Keratinocyte (primary cell): ENCODE measurements around the gene ZNF217. TPM values are rescaled to one million over a fixed set of nuclear protein-coding genes. Genes with fewer than 3 reads are reported as not detected.
"Not testable (repeated sequence)": the region's sequence is repeated elsewhere in the genome, so short reads cannot be mapped to it uniquely, and the experiment has no call there.

Source experiments
- DNase-seq: peaks from one replicate; pipeline ENCODE4 v3.0.0-alpha.2; 2011; ENCODE audit warnings: low read depth, missing footprints, low spot score
- FAIRE-seq: peaks from 2 replicates; lab custom pipeline; 2011; peaks lifted over from hg19 to GRCh38; lab: Jason Lieb, UNC
- H2AFZ ChIP-seq: 2 replicates; pipeline ENCODE4 v1.6.0; 2012; ENCODE audit warnings: low read length, control low read depth, inconsistent platforms; ENCODE audit not compliant: control insufficient read depth
- H3K27ac ChIP-seq: 2 replicates; pipeline ENCODE4 v1.5.1; 2011; ENCODE audit warnings: low read length; ENCODE audit not compliant: control insufficient read depth, insufficient read depth
- H3K27me3 ChIP-seq: 3 replicates; pipeline ENCODE4 v1.6.0; 2011; ENCODE audit warnings: low read length; ENCODE audit not compliant: control insufficient read depth, insufficient read depth; ENCODE audit errors: extremely low read depth
- H3K36me3 ChIP-seq, 2 experiments: 2 replicates in 1 of 2; 3 replicates in 1 of 2; pipeline ENCODE4 v1.5.1; 2011; ENCODE audit warnings: low read length in 2 of 2, mild to moderate bottlenecking in 1 of 2; ENCODE audit not compliant: control insufficient read depth in 2 of 2, insufficient read depth in 2 of 2; ENCODE audit errors: extremely low read depth in 1 of 2
- H3K4me1 ChIP-seq: 3 replicates; pipeline ENCODE4 v1.5.1; 2011; ENCODE audit warnings: low read length; ENCODE audit not compliant: control insufficient read depth, insufficient read depth; ENCODE audit errors: extremely low read depth
- H3K4me2 ChIP-seq: 3 replicates; pipeline ENCODE4 v1.6.0; 2011; ENCODE audit warnings: low read depth, low read length; ENCODE audit not compliant: control insufficient read depth, insufficient read depth; ENCODE audit errors: extremely low read depth
- H3K4me3 ChIP-seq, 3 experiments: fragments of 200-600 bp in 1 of 3; sonication (generic) in 1 of 3; 2 replicates in 2 of 3; 3 replicates in 1 of 3; pipeline ENCODE4 v1.5.1; 2011 to 2016; ENCODE audit warnings: low read length in 3 of 3, mild to moderate bottlenecking in 3 of 3, control low read depth in 2 of 3, inconsistent platforms in 1 of 3, low read depth in 1 of 3, mixed read lengths in 1 of 3, mixed run types in 1 of 3, moderate library complexity in 1 of 3; ENCODE audit not compliant: control insufficient read depth in 2 of 3, insufficient read depth in 2 of 3; ENCODE audit errors: extremely low read depth in 1 of 3
- H3K79me2 ChIP-seq: 2 replicates; pipeline ENCODE4 v1.6.0; 2012; ENCODE audit warnings: low read length; ENCODE audit not compliant: control insufficient read depth, insufficient read depth
- H3K9ac ChIP-seq: 3 replicates; pipeline ENCODE4 v1.6.0; 2011; ENCODE audit warnings: low read length; ENCODE audit not compliant: control insufficient read depth, insufficient read depth; ENCODE audit errors: extremely low read depth
- H3K9me1 ChIP-seq: 3 replicates; pipeline ENCODE4 v1.6.0; 2011; ENCODE audit warnings: low read length; ENCODE audit not compliant: control insufficient read depth, insufficient read depth; ENCODE audit errors: extremely low read depth
- H3K9me3 ChIP-seq: 2 replicates; pipeline ENCODE4 v1.5.1; 2012; ENCODE audit warnings: low read depth, low read length; ENCODE audit not compliant: control insufficient read depth
- H4K20me1 ChIP-seq: 3 replicates; pipeline ENCODE4 v1.6.0; 2011; ENCODE audit warnings: low read length; ENCODE audit not compliant: control insufficient read depth, insufficient read depth; ENCODE audit errors: extremely low read depth
- CTCF ChIP-seq, 3 experiments: IDR thresholded peaks in 1 of 3; conservative IDR thresholded peaks in 1 of 3; optimal IDR thresholded peaks in 1 of 3; 2 replicates in 2 of 3; 3 replicates in 1 of 3; pipeline versions ENCODE3 to v1.5.1; 2011; ENCODE audit warnings: low read length in 3 of 3, mild to moderate bottlenecking in 3 of 3, moderate library complexity in 2 of 3, control low read depth in 1 of 3, inconsistent platforms in 1 of 3; ENCODE audit not compliant: insufficient read depth in 2 of 3; ENCODE audit errors: extremely low read depth in 1 of 3
- EZH2 ChIP-seq: IDR thresholded peaks from one replicate; pipeline ENCODE4 v1.6.1; 2012; ENCODE audit warnings: inconsistent platforms, mild to moderate bottlenecking, low read length, moderate library complexity
- dilution Hi-C: fragments of 300-500 bp; cut with MboI; formaldehyde crosslinking; loops from one replicate; pipeline ENCODE4 v1.7.0; 2020; ENCODE audit warnings: low sequenced_read_pairs; ENCODE audit not compliant: extremely low pct_ligation_motif_present
- polyA plus RNA-seq, 5 experiments: library from polyadenylated mRNA; depleted of rRNA in 3 of 5; stranded (reverse) in 3 of 5; stranded (forward) in 1 of 5; unstranded in 1 of 5; fragments of >200 nt; gene quantifications; 1 replicate in 1 of 5; 2 replicates in 3 of 5; 3 replicates in 1 of 5; pipeline versions ENCODE4 v1.2.1 to v1.2.3, GENCODE V29; 2011 to 2012; ENCODE audit warnings: missing spikeins in 2 of 5, low read depth in 1 of 5, low replicate concordance in 1 of 5

ZNF217 gene
- polyA plus RNA-seq, 1 donor (not counting 4 experiments of a cell fraction or from before 2014, with no cell fraction given) = 17.3 TPM

- dilution Hi-C loops = no loop called here
- Histone ChIP-seq H2AFZ (peak overlapping the region; percentile 61), H3K4me3 (no peak overlapping the region), H3K36me3 (no peaks in the 10 kb centered on the region), H3K27ac (peak overlapping the region; percentile 91), H3K79me2 (no peaks in the 10 kb centered on the region), H4K20me1 (no peaks in the 10 kb centered on the region), H3K9ac (peak overlapping the region; percentile 87), H3K9me3 (no peaks in the 10 kb centered on the region), H3K27me3 (no peaks in the 10 kb centered on the region), H3K9me1 (no peaks in the 10 kb centered on the region), H3K4me2 (peak overlapping the region; percentile 94), H3K4me1 (peaks cover 26% of the 10 kb centered on the region)
- FAIRE-seq (no peak), DNase-seq (no peak)
- TF ChIP-seq EZH2 (no peak), CTCF (optimal IDR thresholded peaks at IDR 0.05 in 1 of 3, IDR thresholded peaks at IDR 0.05 in 1 of 3, conservative IDR thresholded peaks at IDR 0.05 in 1 of 3; ENCODE audit: extremely low read depth in 1 of 3, insufficient read depth in 2 of 3, low read length in 3 of 3) (no peak)
Observed at GRCh38 chr20:53622247-53623133, 28.9 kb upstream of the ZNF217 start.

GRCh38 chr20:53621482-53622246 is 28.0 kb upstream of the ZNF217 start:
- Histone ChIP-seq H3K9me1 (no peaks in the 10 kb centered on the region), H3K4me2 (peak overlapping the region; percentile 94), H3K4me3 (no peak overlapping the region), H3K27ac (peak overlapping the region; percentile 91), H2AFZ (peak overlapping the region; percentile 55), H3K9me3 (no peaks in the 10 kb centered on the region), H3K79me2 (no peaks in the 10 kb centered on the region), H3K4me1 (peaks cover 26% of the 10 kb centered on the region), H3K36me3 (no peaks in the 10 kb centered on the region), H3K27me3 (no peaks in the 10 kb centered on the region), H4K20me1 (no peaks in the 10 kb centered on the region), H3K9ac (peak overlapping the region; percentile 87)
- FAIRE-seq (peak; percentile 70), DNase-seq (peak; percentile 78)
- dilution Hi-C loops = no loop called here
- TF ChIP-seq CTCF (optimal IDR thresholded peaks at IDR 0.05 in 1 of 3, IDR thresholded peaks at IDR 0.05 in 1 of 3, conservative IDR thresholded peaks at IDR 0.05 in 1 of 3; ENCODE audit: extremely low read depth in 1 of 3, insufficient read depth in 2 of 3, low read length in 3 of 3) (no peak), EZH2 (no peak)

DNA sequence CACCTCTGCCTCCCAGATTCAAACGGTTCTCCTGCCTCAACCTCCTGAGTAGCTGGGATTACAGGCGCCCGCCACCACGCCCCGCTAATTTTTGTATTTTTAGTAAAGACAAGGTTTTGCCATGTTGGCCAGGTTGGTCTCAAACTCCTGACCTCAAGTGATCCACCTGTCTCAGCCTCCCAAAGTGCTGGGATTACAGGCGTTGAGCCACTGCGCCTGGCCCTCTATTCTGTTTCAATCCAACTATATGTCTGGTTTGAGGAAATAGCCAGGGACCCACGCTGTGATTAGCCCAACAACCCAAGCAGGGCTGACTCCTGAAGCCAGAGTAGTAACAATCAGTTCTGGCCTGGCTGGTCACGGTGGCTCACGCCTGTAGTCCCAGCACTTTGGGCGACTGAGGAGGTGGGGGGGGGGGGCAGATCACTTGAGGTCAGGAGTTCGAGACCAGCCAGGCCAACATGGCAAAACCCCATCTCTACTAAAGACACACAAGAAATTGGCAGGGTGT is 24.9 kb upstream of the ZNF217 start:
- dilution Hi-C loops, H3K4me2 ChIP-seq, H3K27ac ChIP-seq: not testable (repeated sequence)

More for the DNA sequence above, 24.9 kb upstream of the ZNF217 start:
- not testable (repeated sequence) for FAIRE-seq, H3K9ac ChIP-seq, DNase-seq, H3K4me3 ChIP-seq, H3K36me3 ChIP-seq, H3K27me3 ChIP-seq, H3K9me3 ChIP-seq, H3K9me1 ChIP-seq, H4K20me1 ChIP-seq, H3K79me2 ChIP-seq, H2AFZ ChIP-seq
- peaks cover 19% of the 10 kb centered on the region for H3K4me1 ChIP-seq
